Panc1 (cell line): ENCODE data around the gene FDCSP. TPM values are rescaled to one million over a fixed set of nuclear protein-coding genes. Genes with fewer than 3 reads are reported as not detected.
"Not testable (repeated sequence)": the region's sequence is repeated elsewhere in the genome, so short reads cannot be mapped to it uniquely, and the experiment has no call there.

ENCODE experiments used
- ATAC-seq: fragments of 200-7000 bp; cut with Tn5 transposase; 2 replicates; pipeline ENCODE4 v1.9.1; 2020; ENCODE audit warnings: mild to moderate bottlenecking, moderate library complexity
- BruUV-seq: library from RNA; stranded (reverse); fragments of 400-500 nt; replicated peaks from 2 replicates; lab custom pipeline; 2021; lab: Mats Ljungman, UMichigan
- CTCF ChIA-PET: fragments of 300-600 bp; sonication (Branson Sonifier 250); formaldehyde crosslinking; loops from one replicate; lab custom pipeline; 2022; ENCODE audit warnings: antibody characterized with exemption; lab: Charles Lee
- POLR2A ChIA-PET: fragments of 300-600 bp; sonication (Branson Sonifier 250); formaldehyde crosslinking; loops from one replicate; lab custom pipeline; 2022; ENCODE audit warnings: antibody characterized with exemption; lab: Charles Lee
- DNase-seq: peaks from one replicate; pipeline ENCODE4 v3.0.0-alpha.2; 2010; ENCODE audit warnings: low read depth, low spot score
- H3K27ac ChIP-seq: 2 replicates; pipeline ENCODE4 v1.5.1; 2011; ENCODE audit warnings: mild to moderate bottlenecking, low read length, inconsistent platforms
- H3K27me3 ChIP-seq: fragments of 200-500 bp; sonication (Bioruptor generic); 2 replicates; pipeline ENCODE4 v1.6.0; 2014; ENCODE audit warnings: low read length, inconsistent platforms; ENCODE audit not compliant: control insufficient read depth, insufficient read depth
- H3K36me3 ChIP-seq: fragments of 200-500 bp; sonication (Bioruptor generic); 2 replicates; pipeline ENCODE4 v1.5.1; 2014; ENCODE audit warnings: inconsistent platforms, mild to moderate bottlenecking, low read length, moderate library complexity; ENCODE audit not compliant: control insufficient read depth, insufficient read depth
- H3K4me1 ChIP-seq: 2 replicates; pipeline ENCODE4 v1.5.1; 2011; ENCODE audit warnings: inconsistent platforms, mild to moderate bottlenecking, low read length, moderate library complexity; ENCODE audit not compliant: control insufficient read depth, insufficient read depth
- H3K4me3 ChIP-seq, 2 experiments: 2 replicates each; pipeline ENCODE4 v1.5.1; 2011 to 2012; ENCODE audit warnings: low read depth in 2 of 2, low read length in 2 of 2, mild to moderate bottlenecking in 2 of 2, inconsistent platforms in 1 of 2, moderate library complexity in 1 of 2
- H3K9me3 ChIP-seq: fragments of 200-500 bp; sonication (Bioruptor generic); 2 replicates; pipeline ENCODE4 v1.5.1; 2014; ENCODE audit warnings: low read depth, mild to moderate bottlenecking, inconsistent platforms, low read length, moderate library complexity; ENCODE audit not compliant: control insufficient read depth, insufficient read depth
- POLR2AphosphoS5 ChIP-seq: IDR thresholded peaks from 2 replicates; pipeline ENCODE4 v1.6.1; 2012; ENCODE audit warnings: mild to moderate bottlenecking, low read depth, low read length, moderate library complexity
- SIN3A ChIP-seq: IDR thresholded peaks from 2 replicates; pipeline ENCODE4 v1.6.1; 2012; ENCODE audit warnings: low read depth, mild to moderate bottlenecking, low read length, moderate library complexity, borderline replicate concordance; ENCODE audit not compliant: insufficient read depth
- TCF7L2 ChIP-seq: IDR thresholded peaks from 2 replicates; pipeline ENCODE4 v1.6.1; 2011; ENCODE audit warnings: mild to moderate bottlenecking, low read depth, low read length, inconsistent platforms
- in situ Hi-C: cut with HindIII; loops from 2 replicates; pipeline ENCODE4 v1.10.0; 2016; ENCODE audit warnings: low sequenced_read_pairs, low pct_unique_long_range_greater_than_20kb
- intact Hi-C: fragments of 100-400 bp; cut with micrococcal nuclease; formaldehyde crosslinking; loops from one replicate; pipeline ENCODE4 v1.10.0; 2022; ENCODE audit not compliant: unreplicated experiment
- total RNA-seq: library from RNA; stranded (reverse); gene quantifications from one replicate; pipeline ENCODE4 v1.2.1, GENCODE V29; 2021; ENCODE audit not compliant: unreplicated experiment
- TF ChIP-seq, protein P1 (sequence below): fragments of 450-650 bp; IDR thresholded peaks from 2 replicates; pipeline ENCODE4 v1.5.1; 2017; ENCODE audit warnings: mild to moderate bottlenecking
- TF ChIP-seq, protein P2 (sequence below), 2 experiments: IDR thresholded peaks; 2 replicates each; pipeline ENCODE4 v1.6.1; 2011 to 2012; ENCODE audit warnings: low read depth in 2 of 2, control low read depth in 1 of 2, low read length in 1 of 2, mild to moderate bottlenecking in 1 of 2, moderate library complexity in 1 of 2; ENCODE audit not compliant: insufficient read depth in 1 of 2

The FDCSP gene
- total RNA-seq, 1 experiment from 2014 or later, result not detected

GRCh38 chr4:70216550-70216949, 9.4 kb upstream of the FDCSP start:
- in situ Hi-C loops, result not testable (repeated sequence)

DNA sequence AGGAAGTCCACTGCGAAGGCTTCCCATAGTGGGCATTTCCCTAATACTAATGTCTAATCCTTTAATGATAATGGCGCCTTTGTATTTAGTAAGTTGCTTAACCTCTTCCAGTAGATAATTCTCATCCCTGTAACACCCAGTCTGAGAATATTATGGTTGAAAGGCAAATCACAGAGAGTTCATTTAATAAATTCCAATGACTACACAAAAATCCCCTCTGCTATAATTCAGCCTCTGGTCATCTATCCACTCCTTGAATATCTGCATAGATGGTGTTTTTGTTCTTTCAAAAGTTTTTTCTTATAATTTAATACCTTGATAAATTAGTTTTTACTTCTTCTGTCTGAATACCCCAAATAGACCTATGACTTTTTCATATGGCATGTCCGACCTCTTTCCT, 4.5 kb upstream of the FDCSP start:
- DNase-seq, CTCF ChIA-PET, H3K4me3 ChIP-seq, ATAC-seq, in situ Hi-C loops, H3K27ac ChIP-seq, POLR2A ChIA-PET, H3K4me1 ChIP-seq, BruUV-seq, H3K27me3 ChIP-seq, H3K36me3 ChIP-seq, H3K9me3 ChIP-seq, intact Hi-C loops: not testable (repeated sequence)

More at GRCh38 chr4:70216550-70216949, 9.4 kb upstream of the FDCSP start:
- H3K36me3 ChIP-seq, BruUV-seq, POLR2A ChIA-PET, H3K27me3 ChIP-seq, CTCF ChIA-PET, H3K27ac ChIP-seq, DNase-seq, ATAC-seq, H3K4me3 ChIP-seq, H3K4me1 ChIP-seq, H3K9me3 ChIP-seq, intact Hi-C loops: not testable (repeated sequence)

- in situ Hi-C loops, H3K4me3 ChIP-seq, H3K4me1 ChIP-seq, H3K36me3 ChIP-seq, H3K27me3 ChIP-seq, ATAC-seq, POLR2A ChIA-PET, BruUV-seq, DNase-seq, H3K9me3 ChIP-seq, H3K27ac ChIP-seq, intact Hi-C loops, CTCF ChIA-PET: not testable (repeated sequence)
Measured at GRCh38 chr4:70221818-70222217, 4.1 kb upstream of the FDCSP start.

GRCh38 chr4:70236125-70236524, 10.2 kb downstream of the FDCSP start:
- Histone ChIP-seq H3K4me3 (no peak overlapping the region), H3K4me1 (no peaks in the 10 kb centered on the region), H3K9me3 (no peaks in the 10 kb centered on the region), H3K27ac (no peak overlapping the region), H3K36me3 (no peaks in the 10 kb centered on the region), H3K27me3 (no peaks in the 10 kb centered on the region)
- intact Hi-C loops, result no loop called here
- CTCF ChIA-PET, result no interaction called here
- TF ChIP-seq TCF7L2 (no peak), POLR2AphosphoS5 (no peak), SIN3A (no peak)
- TF ChIP-seq, protein P1, sequence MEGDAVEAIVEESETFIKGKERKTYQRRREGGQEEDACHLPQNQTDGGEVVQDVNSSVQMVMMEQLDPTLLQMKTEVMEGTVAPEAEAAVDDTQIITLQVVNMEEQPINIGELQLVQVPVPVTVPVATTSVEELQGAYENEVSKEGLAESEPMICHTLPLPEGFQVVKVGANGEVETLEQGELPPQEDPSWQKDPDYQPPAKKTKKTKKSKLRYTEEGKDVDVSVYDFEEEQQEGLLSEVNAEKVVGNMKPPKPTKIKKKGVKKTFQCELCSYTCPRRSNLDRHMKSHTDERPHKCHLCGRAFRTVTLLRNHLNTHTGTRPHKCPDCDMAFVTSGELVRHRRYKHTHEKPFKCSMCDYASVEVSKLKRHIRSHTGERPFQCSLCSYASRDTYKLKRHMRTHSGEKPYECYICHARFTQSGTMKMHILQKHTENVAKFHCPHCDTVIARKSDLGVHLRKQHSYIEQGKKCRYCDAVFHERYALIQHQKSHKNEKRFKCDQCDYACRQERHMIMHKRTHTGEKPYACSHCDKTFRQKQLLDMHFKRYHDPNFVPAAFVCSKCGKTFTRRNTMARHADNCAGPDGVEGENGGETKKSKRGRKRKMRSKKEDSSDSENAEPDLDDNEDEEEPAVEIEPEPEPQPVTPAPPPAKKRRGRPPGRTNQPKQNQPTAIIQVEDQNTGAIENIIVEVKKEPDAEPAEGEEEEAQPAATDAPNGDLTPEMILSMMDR, result no peak
- TF ChIP-seq, protein P2, sequence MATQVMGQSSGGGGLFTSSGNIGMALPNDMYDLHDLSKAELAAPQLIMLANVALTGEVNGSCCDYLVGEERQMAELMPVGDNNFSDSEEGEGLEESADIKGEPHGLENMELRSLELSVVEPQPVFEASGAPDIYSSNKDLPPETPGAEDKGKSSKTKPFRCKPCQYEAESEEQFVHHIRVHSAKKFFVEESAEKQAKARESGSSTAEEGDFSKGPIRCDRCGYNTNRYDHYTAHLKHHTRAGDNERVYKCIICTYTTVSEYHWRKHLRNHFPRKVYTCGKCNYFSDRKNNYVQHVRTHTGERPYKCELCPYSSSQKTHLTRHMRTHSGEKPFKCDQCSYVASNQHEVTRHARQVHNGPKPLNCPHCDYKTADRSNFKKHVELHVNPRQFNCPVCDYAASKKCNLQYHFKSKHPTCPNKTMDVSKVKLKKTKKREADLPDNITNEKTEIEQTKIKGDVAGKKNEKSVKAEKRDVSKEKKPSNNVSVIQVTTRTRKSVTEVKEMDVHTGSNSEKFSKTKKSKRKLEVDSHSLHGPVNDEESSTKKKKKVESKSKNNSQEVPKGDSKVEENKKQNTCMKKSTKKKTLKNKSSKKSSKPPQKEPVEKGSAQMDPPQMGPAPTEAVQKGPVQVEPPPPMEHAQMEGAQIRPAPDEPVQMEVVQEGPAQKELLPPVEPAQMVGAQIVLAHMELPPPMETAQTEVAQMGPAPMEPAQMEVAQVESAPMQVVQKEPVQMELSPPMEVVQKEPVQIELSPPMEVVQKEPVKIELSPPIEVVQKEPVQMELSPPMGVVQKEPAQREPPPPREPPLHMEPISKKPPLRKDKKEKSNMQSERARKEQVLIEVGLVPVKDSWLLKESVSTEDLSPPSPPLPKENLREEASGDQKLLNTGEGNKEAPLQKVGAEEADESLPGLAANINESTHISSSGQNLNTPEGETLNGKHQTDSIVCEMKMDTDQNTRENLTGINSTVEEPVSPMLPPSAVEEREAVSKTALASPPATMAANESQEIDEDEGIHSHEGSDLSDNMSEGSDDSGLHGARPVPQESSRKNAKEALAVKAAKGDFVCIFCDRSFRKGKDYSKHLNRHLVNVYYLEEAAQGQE (IDR thresholded peaks at IDR 0.05; ENCODE audit: insufficient read depth in 1 of 2, low read depth in 2 of 2, low read length in 1 of 2), result no peak
- DNase-seq, result no peak
- POLR2A ChIA-PET, result no interaction called here
- BruUV-seq, result no TSS peak
- in situ Hi-C loops, result no loop called here
- no peak for ATAC-seq
